Trophoblast cell (in vitro differentiated cells and primary cell): Measurements from ENCODE around the gene CHKB.

ENCODE experiments used
- DNase-seq, 2 donors: peaks; one replicate each; pipeline ENCODE4 v3.0.0-alpha.2; 2016
- H2AFZ ChIP-seq: 2 replicates; pipeline ENCODE4 v1.6.1; 2013; ENCODE audit warnings: low read length, moderate library complexity, mild to moderate bottlenecking; ENCODE audit not compliant: insufficient read depth, poor library complexity
- H2AK5ac ChIP-seq: 2 replicates; pipeline ENCODE4 v1.6.1; 2013; ENCODE audit warnings: mild to moderate bottlenecking, low read length
- H2BK120ac ChIP-seq: 2 replicates; pipeline ENCODE4 v1.6.1; 2013; ENCODE audit warnings: low read length, mild to moderate bottlenecking, moderate library complexity; ENCODE audit not compliant: insufficient read depth, poor library complexity
- H2BK12ac ChIP-seq: 2 replicates; pipeline ENCODE4 v1.6.1; 2013; ENCODE audit warnings: mild to moderate bottlenecking, low read length, moderate library complexity
- H2BK5ac ChIP-seq: 2 replicates; pipeline ENCODE4 v1.6.1; 2013; ENCODE audit warnings: low read length, low read depth, moderate library complexity, mild to moderate bottlenecking; ENCODE audit not compliant: poor library complexity
- H3K14ac ChIP-seq: 2 replicates; pipeline ENCODE4 v1.6.1; 2013; ENCODE audit warnings: mild to moderate bottlenecking, low read length
- H3K18ac ChIP-seq: 2 replicates; pipeline ENCODE4 v1.6.1; 2013; ENCODE audit warnings: mild to moderate bottlenecking, low read length
- H3K23ac ChIP-seq: 2 replicates; pipeline ENCODE4 v1.6.1; 2013; ENCODE audit warnings: low read length
- H3K27ac ChIP-seq: 2 replicates; pipeline ENCODE4 v1.5.1; 2013; ENCODE audit warnings: low read depth, mild to moderate bottlenecking, inconsistent platforms, low read length, moderate library complexity
- H3K27me3 ChIP-seq: 2 replicates; pipeline ENCODE4 v1.6.1; 2013; ENCODE audit warnings: inconsistent platforms, mild to moderate bottlenecking, low read length, moderate library complexity; ENCODE audit not compliant: insufficient read depth
- H3K36me3 ChIP-seq, 2 experiments: 1 replicate in 1 of 2; 2 replicates in 1 of 2; pipeline ENCODE4 v1.6.1; 2013; ENCODE audit warnings: low read length in 2 of 2, mild to moderate bottlenecking in 2 of 2, moderate library complexity in 1 of 2; ENCODE audit not compliant: insufficient read depth in 2 of 2, control insufficient read depth in 1 of 2
- H3K4ac ChIP-seq: 2 replicates; pipeline ENCODE4 v1.6.1; 2013; ENCODE audit warnings: low read depth, mild to moderate bottlenecking, low read length, moderate library complexity
- H3K4me1 ChIP-seq, 2 experiments: 1 replicate in 1 of 2; 2 replicates in 1 of 2; pipeline ENCODE4 v1.6.1; 2013; ENCODE audit warnings: low read length in 2 of 2, mild to moderate bottlenecking in 2 of 2, moderate library complexity in 1 of 2; ENCODE audit not compliant: insufficient read depth in 2 of 2, control insufficient read depth in 1 of 2
- H3K4me2 ChIP-seq: 2 replicates; pipeline ENCODE4 v1.6.1; 2013; ENCODE audit warnings: inconsistent platforms, mild to moderate bottlenecking, low read length, moderate library complexity
- H3K4me3 ChIP-seq: 2 replicates; pipeline ENCODE4 v1.5.1; 2013; ENCODE audit warnings: mild to moderate bottlenecking, low read depth, low read length, inconsistent platforms
- H3K79me1 ChIP-seq: one replicate; pipeline ENCODE4 v1.6.1; 2013; ENCODE audit warnings: low read length
- H3K79me2 ChIP-seq: 2 replicates; pipeline ENCODE4 v1.6.1; 2013; ENCODE audit warnings: low read length, mild to moderate bottlenecking; ENCODE audit not compliant: control insufficient read depth, insufficient read depth, poor library complexity
- H3K9ac ChIP-seq: 2 replicates; pipeline ENCODE4 v1.6.1; 2013; ENCODE audit warnings: mild to moderate bottlenecking, low read length
- H3K9me3 ChIP-seq: 2 replicates; pipeline ENCODE4 v1.6.1; 2013; ENCODE audit warnings: low read depth, mild to moderate bottlenecking, control low read depth, inconsistent platforms, low read length; ENCODE audit not compliant: insufficient read depth
- H4K12ac ChIP-seq: 2 replicates; pipeline ENCODE4 v1.6.1; 2013; ENCODE audit warnings: low read depth, mild to moderate bottlenecking, low read length, moderate library complexity
- H4K8ac ChIP-seq: 2 replicates; pipeline ENCODE4 v1.6.1; 2013; ENCODE audit warnings: low read depth, mild to moderate bottlenecking, low read length, moderate library complexity
- H4K91ac ChIP-seq: one replicate; pipeline ENCODE4 v1.6.1; 2013; ENCODE audit warnings: low read depth, mild to moderate bottlenecking, low read length, moderate library complexity
- WGBS: extraction: QIAGEN DNeasy Blood & Tissue Kit; methylation state at CpG from one replicate; pipeline ENCODE4 v1.1.7; 2013; ENCODE audit warnings: missing lambda C conversion rate; ENCODE audit not compliant: insufficient read length, insufficient coverage; ENCODE audit errors: extremely low coverage; 5-methylcytosine and 5-hydroxymethylcytosine counted together

The CHKB gene

DNA sequence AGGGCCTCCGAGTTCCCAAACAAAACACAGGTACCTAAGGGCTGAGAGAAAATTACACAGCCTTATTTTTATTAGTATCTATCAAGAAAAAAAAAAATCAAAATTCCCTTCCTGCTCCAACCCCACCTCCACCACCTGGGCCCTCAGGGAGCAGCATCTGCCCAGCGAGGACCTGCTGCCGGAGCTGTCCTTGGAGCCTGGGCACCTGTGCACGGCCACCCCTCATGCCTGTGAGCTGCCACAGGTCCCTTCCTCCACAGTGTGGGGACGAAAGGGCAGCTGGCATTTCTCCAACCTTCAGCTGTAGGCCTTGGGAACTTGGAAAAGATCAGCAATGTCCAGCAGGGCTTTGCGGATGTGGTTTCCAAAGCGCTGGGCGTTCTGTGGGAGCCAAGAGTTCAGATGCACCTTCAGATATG lies 13.6 kb downstream of the CHKB start:
- no CpG with 5 or more reads among the region's 8 CpGs for WGBS
- Histone ChIP-seq H3K79me2 (no peaks in the 10 kb centered on the region), H3K23ac (no peak overlapping the region), H2BK5ac (no peak overlapping the region), H3K27me3 (no peaks in the 10 kb centered on the region), H3K4ac (no peak overlapping the region), H3K4me3 (no peak overlapping the region), H2BK120ac (no peak overlapping the region), H4K12ac (no peak overlapping the region), H2BK12ac (no peak overlapping the region), H3K36me3 (peaks cover 57 to 60% of the 10 kb centered on the region in 2 experiments), H3K14ac (no peak overlapping the region), H4K91ac (no peak overlapping the region), H2AK5ac (no peak overlapping the region), H3K18ac (no peak overlapping the region), H3K4me1 (no peaks in the 10 kb centered on the region), H3K27ac (no peak overlapping the region), H2AFZ (no peak overlapping the region), H3K4me2 (no peak overlapping the region), H3K9ac (no peak overlapping the region), H3K9me3 (peaks cover 2% of the 10 kb centered on the region), H4K8ac (no peak overlapping the region), H3K79me1 (no peaks in the 10 kb centered on the region)
- no peak for DNase-seq

DNA sequence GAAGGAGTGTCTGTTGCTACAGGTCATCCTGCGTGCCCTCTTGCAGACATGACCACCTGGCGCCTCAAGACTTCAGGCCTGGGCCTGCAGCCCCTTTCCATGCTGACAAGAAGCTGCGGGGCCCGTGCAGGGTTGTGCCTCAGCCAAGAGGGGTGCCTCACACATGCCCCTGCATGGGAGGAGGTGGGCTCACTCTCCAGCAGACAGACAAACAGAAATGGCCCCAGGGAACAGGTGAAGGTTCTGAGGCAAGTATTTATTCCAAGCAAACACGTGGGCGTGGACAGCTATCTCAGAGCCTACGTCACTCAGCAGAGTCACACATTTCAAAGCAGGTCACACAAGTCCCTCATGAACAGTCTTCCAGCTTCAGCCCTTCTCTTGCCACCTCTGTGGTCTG lies 14.0 kb downstream of the CHKB start:
- no peaks in the 10 kb centered on the region for H3K79me2 ChIP-seq
- H3K4me2 ChIP-seq = no peak overlapping the region
- no peaks in the 10 kb centered on the region for H3K79me1 ChIP-seq
- no peak overlapping the region for H2BK5ac ChIP-seq
- WGBS = no CpG with 5 or more reads among the region's 7 CpGs
- H3K18ac ChIP-seq = no peak overlapping the region
- no peak overlapping the region for H4K12ac ChIP-seq
- H3K9me3 ChIP-seq = peaks cover 2% of the 10 kb centered on the region
- no peak overlapping the region for H2AFZ ChIP-seq
- H3K4me3 ChIP-seq = no peak overlapping the region
- no peak overlapping the region for H3K27ac ChIP-seq
- H3K4ac ChIP-seq = no peak overlapping the region
- peak; percentile 73 to 76 for DNase-seq
- H2AK5ac ChIP-seq = no peak overlapping the region
- no peak overlapping the region for H3K9ac ChIP-seq
- H3K27me3 ChIP-seq = no peaks in the 10 kb centered on the region
- H3K4me1 ChIP-seq = peaks cover 0 to 2% of the 10 kb centered on the region in 2 experiments
- no peak overlapping the region for H3K23ac ChIP-seq
- peaks cover 53 to 56% of the 10 kb centered on the region in 2 experiments for H3K36me3 ChIP-seq
- no peak overlapping the region for H3K14ac ChIP-seq
- H4K91ac ChIP-seq = no peak overlapping the region
- H2BK12ac ChIP-seq = no peak overlapping the region
- H4K8ac ChIP-seq = no peak overlapping the region
- no peak overlapping the region for H2BK120ac ChIP-seq

DNA sequence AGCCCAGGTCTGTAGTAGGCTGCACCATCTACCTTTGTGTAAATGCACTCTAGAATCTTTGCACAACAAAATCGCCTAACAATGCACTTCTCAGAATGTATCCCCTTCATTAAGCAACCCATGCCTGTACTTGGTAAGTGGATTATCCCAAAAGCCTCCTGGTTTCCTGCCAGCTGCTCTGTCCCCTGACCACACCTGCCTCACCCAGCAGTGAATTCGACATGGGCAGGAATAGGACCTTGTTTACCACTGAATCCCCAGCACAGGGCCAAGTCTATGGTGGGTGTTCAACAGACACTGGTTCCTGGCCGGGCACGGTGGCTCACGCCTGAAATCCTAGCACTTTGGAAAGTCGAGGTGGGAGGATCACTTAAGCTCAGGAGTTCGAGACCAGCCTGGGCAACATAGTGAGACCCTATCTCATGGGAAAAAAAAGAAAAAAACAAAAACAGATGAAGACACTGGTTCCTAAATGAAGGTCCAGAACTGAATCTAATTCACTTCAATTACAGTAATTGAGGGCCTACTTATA lies 14.9 kb downstream of the CHKB start:
- no peak overlapping the region for H3K4me2 ChIP-seq
- no peak overlapping the region for H4K8ac ChIP-seq
- no peak overlapping the region for H2BK120ac ChIP-seq
- DNase-seq = no peak
- no peak overlapping the region for H3K18ac ChIP-seq
- no peak overlapping the region for H4K12ac ChIP-seq
- H3K79me1 ChIP-seq = no peaks in the 10 kb centered on the region
- no peak overlapping the region for H3K9ac ChIP-seq
- no peaks in the 10 kb centered on the region for H3K27me3 ChIP-seq
- WGBS = no CpG with 5 or more reads among the region's 7 CpGs
- H3K4me1 ChIP-seq = peaks cover 5 to 8% of the 10 kb centered on the region in 2 experiments
- no peak overlapping the region for H3K4me3 ChIP-seq
- no peak overlapping the region for H2BK12ac ChIP-seq
- no peak overlapping the region for H4K91ac ChIP-seq
- no peak overlapping the region for H3K4ac ChIP-seq
- H3K36me3 ChIP-seq = peaks cover 45 to 48% of the 10 kb centered on the region in 2 experiments
- no peak overlapping the region for H3K14ac ChIP-seq
- no peak overlapping the region for H3K23ac ChIP-seq
- H2BK5ac ChIP-seq = no peak overlapping the region
- no peak overlapping the region for H2AFZ ChIP-seq
- no peaks in the 10 kb centered on the region for H3K79me2 ChIP-seq
- no peak overlapping the region for H3K27ac ChIP-seq
- peaks cover 2% of the 10 kb centered on the region for H3K9me3 ChIP-seq
- H2AK5ac ChIP-seq = no peak overlapping the region

DNA sequence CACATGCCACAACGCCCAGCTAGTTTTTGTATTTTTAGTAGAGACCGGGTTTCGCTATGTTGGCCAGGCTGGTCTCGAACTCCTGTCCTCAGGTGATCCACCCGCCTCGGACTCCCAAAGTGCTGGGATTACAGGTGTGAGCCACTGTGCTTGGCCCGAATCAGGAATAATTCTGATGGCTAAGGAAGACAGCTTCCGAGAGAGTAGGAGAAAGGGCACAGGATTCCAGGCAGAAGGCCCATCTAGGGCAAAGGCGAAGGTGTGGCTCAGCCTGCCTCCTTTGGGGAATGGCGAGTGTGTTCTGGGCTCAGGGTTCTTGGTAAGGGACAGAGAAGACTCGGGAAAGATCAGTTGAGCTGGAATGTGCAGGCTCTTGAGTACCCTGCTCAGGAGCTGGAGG lies 18.4 kb downstream of the CHKB start:
- no CpG with 5 or more reads among the region's 11 CpGs for WGBS
- no peak overlapping the region for H2BK120ac ChIP-seq
- H4K12ac ChIP-seq = no peak overlapping the region
- H3K36me3 ChIP-seq = peaks cover 12 to 14% of the 10 kb centered on the region in 2 experiments
- H3K23ac ChIP-seq = no peak overlapping the region
- no peak overlapping the region for H4K91ac ChIP-seq
- H2BK12ac ChIP-seq = no peak overlapping the region
- no peak overlapping the region for H3K4me2 ChIP-seq
- peak; percentile 79 to 81 for DNase-seq
- H2AFZ ChIP-seq = no peak overlapping the region
- peaks cover 5 to 8% of the 10 kb centered on the region in 2 experiments for H3K4me1 ChIP-seq
- no peaks in the 10 kb centered on the region for H3K79me2 ChIP-seq
- H2AK5ac ChIP-seq = no peak overlapping the region
- no peak overlapping the region for H3K27ac ChIP-seq
- no peak overlapping the region for H4K8ac ChIP-seq
- H3K4me3 ChIP-seq = no peak overlapping the region
- peaks cover 1% of the 10 kb centered on the region for H3K79me1 ChIP-seq
- no peak overlapping the region for H3K14ac ChIP-seq
- H3K9me3 ChIP-seq = no peaks in the 10 kb centered on the region
- H3K9ac ChIP-seq = no peak overlapping the region
- no peak overlapping the region for H3K18ac ChIP-seq
- no peaks in the 10 kb centered on the region for H3K27me3 ChIP-seq
- no peak overlapping the region for H3K4ac ChIP-seq
- H2BK5ac ChIP-seq = no peak overlapping the region
